ENCODE measurements around the gene VPS39. TPM values are rescaled to one million over a fixed set of nuclear protein-coding genes. Genes with fewer than 3 reads are reported as not detected.
"Not testable (repeated sequence)": the region's sequence is repeated elsewhere in the genome, so short reads cannot be mapped to it uniquely, and the experiment has no call there.

VPS39 gene
- total and polyA plus RNA-seq, 9 donors, result 30.3 to 61.5 (median 50.2) TPM

DNA sequence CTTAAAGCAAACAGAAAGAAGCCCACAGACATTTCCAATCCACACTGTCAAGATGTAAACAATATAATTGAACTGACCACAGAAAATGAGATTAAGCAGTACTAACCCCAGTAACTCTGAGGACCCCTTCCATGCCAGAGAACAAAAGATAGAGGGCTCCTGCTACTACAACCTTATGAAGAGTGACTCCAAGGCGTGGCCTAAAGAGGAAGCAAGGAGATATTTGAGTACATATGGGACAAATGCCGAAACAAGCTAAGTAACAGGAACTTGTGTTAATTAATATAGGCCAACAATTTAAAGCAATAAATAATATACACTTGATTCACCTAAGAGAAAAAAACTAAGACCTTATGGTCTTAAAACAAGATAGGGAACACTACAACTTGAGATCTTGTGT lies 25.0 kb upstream of the VPS39 start:
- no peak for DNase-seq
- no peaks in the 10 kb centered on the region for H3K36me3 ChIP-seq
- 93 to 97% (median 97%) methylated on average over 2 of the region's 2 CpGs for WGBS, 3 donors
- TF ChIP-seq POLR2A (IDR thresholded peaks at IDR 0.05), result no peak
- TF ChIP-seq, protein P1, sequence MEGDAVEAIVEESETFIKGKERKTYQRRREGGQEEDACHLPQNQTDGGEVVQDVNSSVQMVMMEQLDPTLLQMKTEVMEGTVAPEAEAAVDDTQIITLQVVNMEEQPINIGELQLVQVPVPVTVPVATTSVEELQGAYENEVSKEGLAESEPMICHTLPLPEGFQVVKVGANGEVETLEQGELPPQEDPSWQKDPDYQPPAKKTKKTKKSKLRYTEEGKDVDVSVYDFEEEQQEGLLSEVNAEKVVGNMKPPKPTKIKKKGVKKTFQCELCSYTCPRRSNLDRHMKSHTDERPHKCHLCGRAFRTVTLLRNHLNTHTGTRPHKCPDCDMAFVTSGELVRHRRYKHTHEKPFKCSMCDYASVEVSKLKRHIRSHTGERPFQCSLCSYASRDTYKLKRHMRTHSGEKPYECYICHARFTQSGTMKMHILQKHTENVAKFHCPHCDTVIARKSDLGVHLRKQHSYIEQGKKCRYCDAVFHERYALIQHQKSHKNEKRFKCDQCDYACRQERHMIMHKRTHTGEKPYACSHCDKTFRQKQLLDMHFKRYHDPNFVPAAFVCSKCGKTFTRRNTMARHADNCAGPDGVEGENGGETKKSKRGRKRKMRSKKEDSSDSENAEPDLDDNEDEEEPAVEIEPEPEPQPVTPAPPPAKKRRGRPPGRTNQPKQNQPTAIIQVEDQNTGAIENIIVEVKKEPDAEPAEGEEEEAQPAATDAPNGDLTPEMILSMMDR (IDR thresholded peaks at IDR 0.05), result no peak
- TF ChIP-seq EP300 (IDR thresholded peaks at IDR 0.05), result no peak
- H3K27me3 ChIP-seq, result no peaks in the 10 kb centered on the region
- H3K4me1 ChIP-seq (ENCODE audit: insufficient read depth), result no peaks in the 10 kb centered on the region
- intact Hi-C loops (cut with DNase I), result no loop called here
- H3K9me3 ChIP-seq, result no peaks in the 10 kb centered on the region
- no peak overlapping the region for H3K27ac ChIP-seq
- H3K4me3 ChIP-seq, result no peak overlapping the region

- WGBS, 3 donors, result 77 to 78% (median 77%) methylated on average over 5 of the region's 5 CpGs
- H3K9me3 ChIP-seq, result no peaks in the 10 kb centered on the region
- intact Hi-C loops (cut with DNase I), result no loop called here
- H3K27me3 ChIP-seq, result no peaks in the 10 kb centered on the region
- no peak overlapping the region for H3K27ac ChIP-seq
- H3K4me1 ChIP-seq (ENCODE audit: insufficient read depth), result no peaks in the 10 kb centered on the region
- TF ChIP-seq EP300 (IDR thresholded peaks at IDR 0.05) (no peak), POLR2A (IDR thresholded peaks at IDR 0.05) (no peak)
- TF ChIP-seq, protein P1 (IDR thresholded peaks at IDR 0.05), result no peak
- H3K36me3 ChIP-seq, result no peaks in the 10 kb centered on the region
- DNase-seq, result no peak
- H3K4me3 ChIP-seq, result no peak overlapping the region
Observed at GRCh38 chr15:42232606-42233005, 24.5 kb upstream of the VPS39 start.

DNA sequence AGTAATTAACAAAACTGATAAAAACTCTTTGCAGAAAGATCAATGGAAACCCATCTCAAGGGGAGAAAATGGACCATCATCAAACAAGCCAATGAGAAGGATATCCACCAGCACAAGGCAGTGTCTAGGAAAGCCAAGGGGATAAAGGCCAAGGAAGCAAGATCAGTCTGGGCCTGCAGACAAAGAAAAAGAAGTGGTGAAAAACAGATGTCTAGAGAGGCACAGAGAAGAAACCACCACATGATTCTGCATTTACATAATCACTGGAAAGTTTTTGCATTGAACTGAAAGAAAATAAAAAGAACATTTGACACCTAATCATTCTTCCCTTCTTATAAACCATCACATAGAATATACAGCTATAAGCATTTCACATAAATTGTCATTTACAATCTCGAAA lies 23.0 kb upstream of the VPS39 start:
- 95 to 96% (median 95%) methylated on average over 1 of the region's 1 CpG for WGBS, 3 donors
- Histone ChIP-seq H3K4me1 (ENCODE audit: insufficient read depth) (no peaks in the 10 kb centered on the region), H3K36me3 (no peaks in the 10 kb centered on the region), H3K9me3 (no peaks in the 10 kb centered on the region), H3K27ac (no peak overlapping the region), H3K27me3 (no peaks in the 10 kb centered on the region), H3K4me3 (no peak overlapping the region)
- no peak for DNase-seq
- TF ChIP-seq POLR2A (IDR thresholded peaks at IDR 0.05), result no peak
- no peak for TF ChIP-seq EP300 (IDR thresholded peaks at IDR 0.05)
- TF ChIP-seq, protein P1 (IDR thresholded peaks at IDR 0.05), result no peak
- intact Hi-C loops (cut with DNase I), result no loop called here

DNA sequence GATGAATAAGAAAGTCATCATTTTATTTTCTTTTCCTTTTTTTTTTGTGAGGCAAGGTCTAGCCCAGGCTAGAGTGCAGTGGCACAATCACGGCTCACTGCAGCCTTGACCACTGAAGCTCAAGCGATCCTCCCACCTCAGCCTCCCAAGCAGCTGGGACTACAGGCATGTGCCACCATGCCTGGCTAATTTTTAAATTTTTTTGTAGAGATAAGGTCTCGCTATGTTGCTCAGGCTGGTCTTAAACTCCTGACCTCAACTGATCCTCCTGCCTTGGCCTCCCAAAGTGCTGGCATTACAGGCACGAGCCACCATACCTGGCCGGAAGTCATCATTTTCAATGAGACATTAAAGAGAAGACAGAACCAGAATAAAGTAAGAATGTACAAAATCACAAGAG lies 20.9 kb upstream of the VPS39 start:
- H3K36me3 ChIP-seq; intact Hi-C loops (cut with DNase I); H3K9me3 ChIP-seq; H3K4me1 ChIP-seq (ENCODE audit: insufficient read depth); H3K27me3 ChIP-seq; DNase-seq; H3K27ac ChIP-seq; H3K4me3 ChIP-seq: not testable (repeated sequence)
- 88 to 96% (median 95%) methylated on average over 5 of the region's 5 CpGs for WGBS, 3 donors

- Histone ChIP-seq H3K4me3 (no peak overlapping the region), H3K27ac (no peak overlapping the region), H3K27me3 (no peaks in the 10 kb centered on the region), H3K9me3 (no peaks in the 10 kb centered on the region), H3K36me3 (no peaks in the 10 kb centered on the region), H3K4me1 (ENCODE audit: insufficient read depth) (no peaks in the 10 kb centered on the region)
- DNase-seq, result no peak
- intact Hi-C loops (cut with DNase I), result no loop called here
- 36 to 41% (median 38%) methylated on average over 1 of the region's 1 CpG for WGBS, 3 donors
- TF ChIP-seq, protein P1 (IDR thresholded peaks at IDR 0.05), result no peak
- TF ChIP-seq POLR2A (IDR thresholded peaks at IDR 0.05), result no peak
- no peak for TF ChIP-seq EP300 (IDR thresholded peaks at IDR 0.05)
Observed at GRCh38 chr15:42228036-42228435, 19.9 kb upstream of the VPS39 start.

All from ovary (tissue), 9 donors.